T-helper 1 cell treated with Interleukin-12 subunit alpha and Interleukin-12 subunit beta and Interleukin-4 antibody, amounts not matched to agents 30 μg/mL and 1 μg/mL, for 36 hours (primary cell): ENCODE results near the gene PPP1R9A.

ENCODE experiments used
- H3K27ac Mint-ChIP-seq: one replicate; pipeline ENCODE4 v1.8.0; 2021; ENCODE audit warnings: mild to moderate bottlenecking, mixed read lengths
- H3K27me3 Mint-ChIP-seq: one replicate; pipeline ENCODE4 v1.8.0; 2021; ENCODE audit warnings: low read depth, mixed read lengths
- H3K36me3 Mint-ChIP-seq: one replicate; pipeline ENCODE4 v1.8.0; 2021; ENCODE audit warnings: low read depth, mixed read lengths
- H3K4me1 Mint-ChIP-seq: one replicate; pipeline ENCODE4 v1.8.0; 2021; ENCODE audit warnings: low read depth, mixed read lengths
- H3K4me3 Mint-ChIP-seq: one replicate; pipeline ENCODE4 v1.8.0; 2021; ENCODE audit warnings: mild to moderate bottlenecking, moderate library complexity, mixed read lengths
- H3K9me3 Mint-ChIP-seq: one replicate; pipeline ENCODE4 v1.8.0; 2021; ENCODE audit warnings: mixed read lengths

Gene PPP1R9A

DNA sequence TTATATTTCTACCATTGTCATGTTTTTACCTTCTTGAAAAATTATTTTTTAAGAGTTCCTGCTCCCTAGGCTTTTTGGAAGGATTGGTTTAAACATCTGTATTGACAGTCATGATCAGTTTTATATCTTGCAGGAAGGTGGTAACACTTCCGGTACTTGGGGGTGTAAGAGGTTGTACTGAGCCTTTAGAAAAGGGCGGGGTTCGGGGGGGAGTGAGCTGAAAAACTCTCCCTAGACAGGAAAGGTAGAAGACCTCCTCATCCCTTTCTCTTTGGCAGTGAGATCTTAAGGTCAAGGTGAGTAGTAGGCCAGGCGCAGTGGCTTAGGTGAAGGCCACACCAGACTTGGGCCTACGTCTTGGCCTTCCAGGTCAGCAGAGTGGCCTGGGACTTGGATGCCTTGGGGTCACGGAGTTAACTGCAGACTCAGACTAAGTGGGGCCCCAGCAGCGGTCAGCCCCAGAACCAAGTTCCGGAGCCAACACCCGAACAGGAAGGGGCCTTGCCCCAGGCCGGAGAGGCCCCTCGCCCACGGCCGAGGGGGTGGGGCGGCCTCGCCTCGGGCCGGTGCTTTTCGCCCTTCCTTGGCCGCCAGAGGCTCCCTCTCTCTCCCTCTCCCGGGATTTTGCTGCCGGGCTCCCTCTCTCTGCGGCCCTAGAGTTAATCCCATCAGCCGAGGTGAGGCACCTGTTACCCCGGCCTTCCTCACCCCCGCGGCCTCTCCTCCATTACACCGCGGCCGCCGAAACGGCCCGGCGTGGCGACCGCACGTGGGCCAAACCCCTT, at the start of gene PPP1R9A:
Gene PPP1R9A, plus strand, starts transcription at position 569 of the 785 bp plus-strand sequence. CDS start 2,520 bp downstream, outside the sequence.
- H3K27ac Mint-ChIP-seq = no peak within 1 kb of the TSS
- no peak within 1 kb of the TSS for H3K4me3 Mint-ChIP-seq
- H3K27me3 Mint-ChIP-seq = peaks cover 50% of the 10 kb centered on the region
- no peaks in the 10 kb centered on the region for H3K4me1 Mint-ChIP-seq
- H3K36me3 Mint-ChIP-seq = no peaks in the 10 kb centered on the region
- no peaks in the 10 kb centered on the region for H3K9me3 Mint-ChIP-seq

DNA sequence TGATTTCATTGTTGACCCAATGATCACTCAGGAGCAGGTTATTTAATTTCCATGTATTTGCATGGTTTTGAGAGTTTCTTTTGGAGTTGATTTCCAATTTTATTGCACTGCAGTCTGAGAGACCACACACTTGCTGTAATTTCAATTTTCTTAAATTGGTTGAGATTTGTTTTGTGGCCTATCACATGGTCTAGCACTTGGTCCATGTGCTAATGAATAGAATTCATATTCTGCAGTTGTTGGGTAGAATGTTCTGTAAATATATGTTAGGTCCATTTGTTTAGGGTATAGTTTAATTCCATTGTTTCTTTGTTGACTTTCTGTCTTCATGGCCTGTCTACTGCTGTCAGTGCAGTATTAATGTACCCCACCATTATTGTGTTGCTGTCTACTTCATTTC, 36.3 kb upstream of the PPP1R9A start:
- no peaks in the 10 kb centered on the region for H3K36me3 Mint-ChIP-seq

DNA sequence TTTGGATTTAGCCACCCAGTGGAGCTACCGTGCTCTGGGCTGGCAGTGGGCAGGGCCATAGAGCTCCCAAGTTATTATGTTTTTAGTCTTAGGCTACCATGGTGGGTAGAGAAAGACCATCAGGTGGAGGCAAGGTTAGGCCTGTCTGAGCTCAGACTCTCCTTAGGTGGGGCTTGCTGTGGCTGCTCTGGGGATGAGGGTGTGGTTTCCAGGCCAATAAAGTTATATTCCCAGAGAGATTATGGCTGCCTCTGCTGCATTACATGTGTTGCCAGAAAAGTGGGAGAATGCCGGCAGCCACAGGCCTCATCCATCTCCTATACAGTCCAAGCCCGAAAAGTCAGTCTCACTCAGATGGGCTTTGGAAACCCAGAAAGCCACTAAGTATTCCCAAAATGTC, 34.2 kb upstream of the PPP1R9A start:
- no peaks in the 10 kb centered on the region for H3K27me3 Mint-ChIP-seq
- no peaks in the 10 kb centered on the region for H3K36me3 Mint-ChIP-seq
- H3K27ac Mint-ChIP-seq = no peak overlapping the region
- H3K4me1 Mint-ChIP-seq = no peaks in the 10 kb centered on the region
- no peak overlapping the region for H3K4me3 Mint-ChIP-seq
- H3K9me3 Mint-ChIP-seq = peaks cover 4% of the 10 kb centered on the region

More for the DNA sequence above, 36.3 kb upstream of the PPP1R9A start:
- Mint-ChIP-seq H3K27me3 (no peaks in the 10 kb centered on the region), H3K9me3 (no peaks in the 10 kb centered on the region), H3K4me3 (no peak overlapping the region), H3K4me1 (no peaks in the 10 kb centered on the region), H3K27ac (no peak overlapping the region)

DNA sequence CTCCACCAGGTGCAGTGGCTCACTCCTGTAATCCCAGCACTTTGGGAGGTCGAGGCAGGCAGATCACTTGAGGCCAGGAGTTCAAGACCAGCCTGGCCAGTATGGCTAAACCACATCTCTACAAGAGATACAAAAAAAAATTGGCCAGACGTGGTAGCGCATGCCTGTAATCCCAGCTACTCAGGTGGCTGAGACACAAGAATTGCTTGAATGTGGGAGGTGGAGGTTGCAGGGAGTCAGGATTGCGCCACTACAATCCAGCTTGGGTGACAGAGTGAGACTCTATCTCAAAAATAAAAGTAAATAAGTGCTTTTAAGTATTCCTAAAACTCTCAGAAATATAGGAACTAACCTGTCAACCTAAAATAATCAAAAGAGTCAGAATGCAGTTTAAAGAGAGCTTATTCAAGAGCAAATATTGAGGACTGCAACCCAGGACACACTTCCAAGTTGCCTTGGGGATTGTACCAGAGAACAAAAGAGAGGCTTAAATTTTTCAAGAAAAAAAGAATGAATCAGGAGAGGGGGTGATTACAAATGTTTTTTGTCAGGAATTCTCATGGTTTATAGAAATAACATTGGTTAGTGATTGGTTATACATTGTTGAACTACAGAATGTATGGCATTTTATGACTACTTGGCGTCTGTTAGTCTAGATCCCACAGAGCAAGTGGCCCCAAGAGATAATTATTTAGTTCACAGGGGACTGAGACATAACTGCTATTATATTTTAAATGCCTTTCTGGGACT, 33.2 kb upstream of the PPP1R9A start:
- Mint-ChIP-seq H3K27ac (no peak overlapping the region), H3K27me3 (no peaks in the 10 kb centered on the region), H3K9me3 (peaks cover 9% of the 10 kb centered on the region), H3K4me3 (no peak overlapping the region), H3K36me3 (no peaks in the 10 kb centered on the region), H3K4me1 (no peaks in the 10 kb centered on the region)

DNA sequence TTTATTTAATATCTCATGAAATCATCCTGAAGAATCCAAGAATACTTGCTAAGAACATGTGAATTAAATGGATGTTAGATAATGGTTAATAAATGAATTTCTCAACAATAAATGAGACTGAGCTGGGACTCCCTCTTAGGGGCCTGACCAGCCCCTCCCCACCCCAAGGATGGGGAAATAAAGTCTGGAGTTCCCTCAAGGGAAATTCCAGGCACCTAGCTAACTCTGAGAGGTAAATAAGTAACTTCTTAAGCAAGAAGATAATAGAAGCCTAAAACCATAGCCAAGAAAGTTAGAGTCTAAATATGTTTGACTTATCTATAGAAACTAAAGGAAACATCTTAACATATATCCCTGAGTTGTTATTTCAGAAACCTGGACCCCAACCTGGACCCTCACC, 32.2 kb upstream of the PPP1R9A start:
- Mint-ChIP-seq H3K9me3 (peaks cover 9% of the 10 kb centered on the region), H3K4me3 (no peak overlapping the region), H3K27me3 (no peaks in the 10 kb centered on the region), H3K4me1 (no peaks in the 10 kb centered on the region), H3K27ac (no peak overlapping the region), H3K36me3 (no peaks in the 10 kb centered on the region)

DNA sequence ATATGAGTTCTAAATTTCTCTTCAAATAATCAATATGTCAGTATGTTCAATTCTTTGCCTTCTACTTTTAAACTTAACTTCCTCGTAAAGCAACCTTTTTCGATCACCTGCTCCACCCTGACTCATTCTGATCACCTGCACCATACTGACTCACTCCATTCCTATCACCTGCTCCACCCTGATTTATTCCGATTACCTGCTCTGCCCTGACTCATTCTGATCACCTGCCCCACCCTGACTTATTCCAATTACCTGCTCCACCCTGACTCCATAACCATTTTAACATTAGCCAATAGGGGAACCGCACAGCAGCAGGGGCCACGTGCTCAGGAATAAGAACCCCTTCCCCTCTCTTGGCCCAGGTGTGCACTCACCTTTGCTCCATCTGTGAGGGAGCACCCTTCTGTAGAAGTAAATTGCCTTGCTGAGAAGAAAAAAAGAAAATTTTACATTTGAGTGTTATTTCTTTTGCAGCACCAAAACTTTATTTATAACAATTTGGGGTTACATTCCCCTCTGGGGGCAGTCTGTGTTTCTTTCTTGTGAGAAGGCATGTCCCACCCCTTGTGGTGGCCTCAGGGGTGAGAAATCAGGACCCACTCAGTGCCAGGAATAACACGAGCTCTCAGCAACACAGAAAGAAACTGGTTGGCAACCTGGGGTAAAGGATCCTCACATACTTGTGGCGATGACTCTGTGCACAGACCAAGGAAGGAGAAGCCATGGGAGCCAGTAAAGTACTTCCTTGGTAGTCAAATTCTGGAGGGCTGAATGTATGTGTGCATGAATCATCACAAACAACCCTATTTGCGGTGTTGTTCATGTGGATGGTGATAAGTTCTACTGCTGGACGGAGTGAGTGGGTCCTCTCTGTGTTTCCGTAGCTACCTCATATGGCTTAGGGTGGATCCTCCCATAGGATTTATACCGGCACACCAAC, 29.4 kb upstream of the PPP1R9A start:
- Mint-ChIP-seq H3K27me3 (no peaks in the 10 kb centered on the region), H3K27ac (no peak overlapping the region), H3K9me3 (peaks cover 9% of the 10 kb centered on the region), H3K4me1 (no peaks in the 10 kb centered on the region), H3K36me3 (no peaks in the 10 kb centered on the region), H3K4me3 (no peak overlapping the region)

DNA sequence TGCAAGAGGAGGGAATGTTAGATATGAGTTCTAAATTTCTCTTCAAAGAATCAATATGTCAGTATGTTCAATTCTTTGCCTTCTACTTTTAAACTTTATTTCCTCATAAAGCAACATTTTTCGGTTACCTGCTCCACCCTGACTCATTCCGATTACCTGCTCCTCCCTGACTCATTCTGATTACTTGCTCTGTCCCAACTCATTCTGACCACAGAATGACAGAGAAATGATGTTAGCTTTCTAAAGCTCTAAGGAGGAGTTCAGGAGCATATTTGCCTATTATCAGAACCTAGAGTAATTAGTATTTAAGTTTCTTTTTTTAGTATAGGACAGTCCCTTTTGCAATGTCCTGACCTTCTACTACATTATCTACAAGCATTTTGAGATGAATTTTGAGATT, 24.5 kb upstream of the PPP1R9A start:
- Mint-ChIP-seq H3K27me3 (no peaks in the 10 kb centered on the region), H3K27ac (no peak overlapping the region), H3K4me3 (no peak overlapping the region), H3K4me1 (no peaks in the 10 kb centered on the region), H3K36me3 (no peaks in the 10 kb centered on the region), H3K9me3 (peaks cover 6% of the 10 kb centered on the region)

DNA sequence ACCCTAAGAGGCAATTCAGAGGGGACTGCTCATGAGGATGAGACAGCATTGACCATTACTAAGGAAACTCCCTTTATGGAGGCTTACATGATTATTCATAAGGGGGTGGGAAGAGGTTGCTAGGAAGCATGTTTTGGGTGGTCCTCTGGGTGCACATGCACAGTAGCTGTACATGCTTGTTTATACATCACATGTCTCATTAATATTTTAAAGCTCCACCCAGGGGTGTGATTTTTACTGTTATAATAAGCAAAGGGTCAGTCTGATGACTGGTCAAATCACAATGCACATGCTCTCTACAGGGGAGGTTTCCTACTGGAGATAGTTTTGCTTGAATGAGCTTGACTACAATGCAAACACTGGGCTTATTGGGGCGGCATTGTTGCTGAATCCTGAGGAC, 23.8 kb upstream of the PPP1R9A start:
- Mint-ChIP-seq H3K4me1 (no peaks in the 10 kb centered on the region), H3K27me3 (no peaks in the 10 kb centered on the region)

DNA sequence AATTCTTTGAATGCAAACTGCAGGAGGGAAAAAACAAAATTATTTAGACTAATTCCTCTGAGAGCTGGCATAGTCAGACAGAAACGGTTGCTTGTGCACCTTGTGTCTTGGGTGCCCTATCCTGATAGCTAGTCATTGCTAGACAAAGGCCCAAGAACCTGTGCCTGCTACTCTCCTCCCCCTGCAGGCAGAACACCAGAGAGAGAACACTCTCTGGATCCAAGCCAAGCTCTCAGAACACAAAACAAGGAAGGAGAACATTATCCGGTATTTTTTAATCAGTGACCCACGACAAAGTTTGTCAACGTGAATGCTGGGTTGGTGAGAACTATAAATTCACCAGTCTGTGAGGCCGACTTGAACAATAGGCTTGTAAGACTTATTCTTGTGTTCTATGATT, 18.8 kb upstream of the PPP1R9A start:
- Mint-ChIP-seq H3K4me3 (no peak overlapping the region), H3K27ac (no peak overlapping the region)

More for the DNA sequence above, 23.8 kb upstream of the PPP1R9A start:
- no peak overlapping the region for H3K27ac Mint-ChIP-seq
- H3K36me3 Mint-ChIP-seq = no peaks in the 10 kb centered on the region
- H3K9me3 Mint-ChIP-seq = peaks cover 5% of the 10 kb centered on the region
- H3K4me3 Mint-ChIP-seq = no peak overlapping the region

DNA sequence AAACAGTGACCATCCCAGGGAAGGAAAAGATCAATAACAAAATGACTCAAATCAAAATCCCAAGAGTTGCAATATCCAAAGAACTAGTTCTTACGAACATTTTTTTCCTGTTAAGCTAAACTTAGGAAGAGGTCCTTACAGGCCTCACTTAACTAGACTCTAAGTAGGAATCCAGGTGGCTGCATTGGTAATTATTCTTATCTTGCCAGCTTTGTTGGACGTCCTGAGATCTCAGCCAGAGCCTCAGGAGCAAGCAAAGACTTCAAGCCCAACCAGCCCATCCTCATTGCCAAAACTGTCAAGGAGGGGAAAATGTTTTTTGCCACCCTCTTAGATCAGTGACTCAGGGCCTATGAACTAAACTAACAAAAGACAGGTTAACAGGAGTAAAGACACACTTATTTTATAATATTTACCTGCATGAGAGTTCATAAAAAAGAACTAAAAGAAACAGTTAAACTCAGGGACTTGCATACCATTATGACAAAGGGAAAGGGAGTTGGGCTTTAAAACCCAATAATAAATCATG, 18.3 kb upstream of the PPP1R9A start:
- no peaks in the 10 kb centered on the region for H3K9me3 Mint-ChIP-seq
- no peaks in the 10 kb centered on the region for H3K36me3 Mint-ChIP-seq
- no peaks in the 10 kb centered on the region for H3K27me3 Mint-ChIP-seq
- H3K4me3 Mint-ChIP-seq = no peak overlapping the region
- H3K4me1 Mint-ChIP-seq = no peaks in the 10 kb centered on the region
- H3K27ac Mint-ChIP-seq = no peak overlapping the region

More for the DNA sequence above, 18.8 kb upstream of the PPP1R9A start:
- no peaks in the 10 kb centered on the region for H3K36me3 Mint-ChIP-seq
- H3K9me3 Mint-ChIP-seq = no peaks in the 10 kb centered on the region
- no peaks in the 10 kb centered on the region for H3K27me3 Mint-ChIP-seq
- no peaks in the 10 kb centered on the region for H3K4me1 Mint-ChIP-seq

DNA sequence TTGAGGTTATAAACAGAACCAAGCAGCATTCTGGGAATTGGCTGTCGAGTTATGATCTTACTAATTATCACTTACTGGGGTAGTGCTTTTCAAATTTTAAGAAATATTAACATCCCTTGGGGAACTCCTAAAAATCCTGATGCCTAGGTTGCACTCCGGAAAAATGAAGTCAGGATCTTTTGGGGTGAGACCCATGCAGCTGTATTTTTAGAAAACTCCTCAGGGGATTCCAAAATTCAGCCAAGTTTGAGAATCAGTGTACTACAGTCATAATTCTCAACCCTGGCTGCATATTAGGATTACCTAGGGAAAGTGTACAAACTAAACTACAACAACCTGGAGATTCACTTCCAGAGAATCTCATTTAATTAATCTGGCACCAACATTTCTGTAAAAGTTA, 17.2 kb upstream of the PPP1R9A start:
- H3K4me1 Mint-ChIP-seq = no peaks in the 10 kb centered on the region
- H3K27ac Mint-ChIP-seq = no peak overlapping the region
- H3K9me3 Mint-ChIP-seq = no peaks in the 10 kb centered on the region
- no peaks in the 10 kb centered on the region for H3K27me3 Mint-ChIP-seq
- no peaks in the 10 kb centered on the region for H3K36me3 Mint-ChIP-seq
- H3K4me3 Mint-ChIP-seq = no peak overlapping the region

DNA sequence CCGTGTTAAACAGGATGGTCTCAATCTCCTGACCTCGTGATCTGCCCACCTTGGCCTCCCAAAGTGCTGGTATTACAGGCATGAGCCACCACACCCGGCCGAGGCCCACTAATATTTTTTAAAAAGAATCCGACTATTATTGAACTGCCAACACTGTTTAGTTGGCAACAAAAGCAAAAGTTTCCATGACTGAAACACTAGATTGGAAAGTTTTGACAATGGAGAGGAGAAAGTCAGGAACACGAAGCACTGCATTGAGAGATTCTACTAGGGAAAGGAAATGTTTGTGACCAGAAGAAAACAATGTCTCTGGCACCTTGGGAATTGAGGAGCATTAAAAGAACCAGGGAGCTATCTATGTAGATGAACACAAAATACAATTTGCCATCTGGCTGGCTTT, 13.7 kb upstream of the PPP1R9A start:
- no peaks in the 10 kb centered on the region for H3K9me3 Mint-ChIP-seq
- H3K27me3 Mint-ChIP-seq = no peaks in the 10 kb centered on the region
- H3K4me3 Mint-ChIP-seq = no peak overlapping the region
- H3K36me3 Mint-ChIP-seq = no peaks in the 10 kb centered on the region
- no peak overlapping the region for H3K27ac Mint-ChIP-seq
- H3K4me1 Mint-ChIP-seq = no peaks in the 10 kb centered on the region

DNA sequence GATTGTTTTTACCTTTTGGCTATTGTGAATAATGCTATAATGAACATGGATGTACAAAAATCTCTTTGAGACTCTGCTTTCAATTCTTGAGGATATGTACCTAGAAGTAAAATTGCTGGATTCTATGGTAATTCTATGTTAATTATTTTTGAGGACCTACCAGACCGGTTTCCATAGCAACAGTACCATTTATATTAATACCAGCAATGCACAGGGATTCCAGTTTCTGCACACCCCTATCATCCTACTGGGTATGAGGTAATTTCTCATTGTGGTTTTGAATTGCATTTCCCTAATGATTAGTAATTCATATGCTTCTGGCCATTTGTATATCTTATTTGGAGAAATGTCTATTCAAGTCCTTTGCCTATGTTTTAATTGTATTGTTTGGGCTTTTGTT, 9.9 kb upstream of the PPP1R9A start:
- no peaks in the 10 kb centered on the region for H3K36me3 Mint-ChIP-seq
- H3K4me3 Mint-ChIP-seq = no peak overlapping the region
- H3K9me3 Mint-ChIP-seq = no peaks in the 10 kb centered on the region
- no peak overlapping the region for H3K27ac Mint-ChIP-seq
- no peaks in the 10 kb centered on the region for H3K4me1 Mint-ChIP-seq
- H3K27me3 Mint-ChIP-seq = no peaks in the 10 kb centered on the region

DNA sequence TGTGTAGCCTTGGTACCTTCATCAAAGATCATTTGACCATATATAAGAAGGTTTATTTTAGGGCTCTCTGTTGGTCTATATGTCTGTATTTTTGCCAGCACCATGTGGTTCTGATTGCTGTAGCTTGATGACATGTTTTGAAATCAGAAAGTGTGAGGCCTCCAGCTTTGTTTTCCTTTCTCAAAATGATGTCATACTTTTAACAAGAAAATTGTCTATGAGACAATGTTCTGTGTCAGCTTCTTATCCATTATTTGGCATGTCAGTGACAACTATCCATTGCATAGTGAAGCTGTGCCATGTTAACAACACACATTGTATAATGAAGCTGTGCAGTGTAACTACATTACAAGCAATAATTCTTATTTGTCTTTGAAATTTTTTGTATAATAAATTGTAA, 9.1 kb upstream of the PPP1R9A start:
- no peaks in the 10 kb centered on the region for H3K27me3 Mint-ChIP-seq
- H3K36me3 Mint-ChIP-seq = no peaks in the 10 kb centered on the region
- no peaks in the 10 kb centered on the region for H3K4me1 Mint-ChIP-seq
- no peaks in the 10 kb centered on the region for H3K9me3 Mint-ChIP-seq
- no peak overlapping the region for H3K4me3 Mint-ChIP-seq
- H3K27ac Mint-ChIP-seq = no peak overlapping the region
